K562 (cell line): Measurements from ENCODE around the gene MARCHF3. TPM values are rescaled to one million over a fixed set of nuclear protein-coding genes. Genes with fewer than 3 reads are reported as not detected.

Experiments used
- BCOR ChIP-seq: fragments of 450-650 bp; IDR thresholded peaks from 2 replicates; pipeline ENCODE4 v1.6.1; 2016
- CBX1 ChIP-seq: sonication (generic); IDR thresholded peaks from 2 replicates; pipeline ENCODE4 v1.6.1; 2016; ENCODE audit warnings: antibody characterized with exemption, low read depth, mild to moderate bottlenecking
- CHAMP1 ChIP-seq: fragments of 450-650 bp; IDR thresholded peaks from 2 replicates; pipeline ENCODE4 v1.6.1; 2016; ENCODE audit warnings: mild to moderate bottlenecking
- DMBX1 ChIP-seq: fragments of 250-450 bp; sonication (Bioruptor Pico); IDR thresholded peaks from 2 replicates; pipeline ENCODE4 v1.8.0; 2022; ENCODE audit warnings: inconsistent platforms, mild to moderate bottlenecking, moderate library complexity, borderline replicate concordance
- EGR1 ChIP-seq: fragments of 450-650 bp; conservative IDR thresholded peaks from 2 replicates; pipeline ENCODE4 v1.6.1; 2017; ENCODE audit warnings: mild to moderate bottlenecking
- EP400 ChIP-seq: fragments of 450-650 bp; IDR thresholded peaks from 2 replicates; pipeline ENCODE4 v1.6.1; 2017; ENCODE audit warnings: antibody characterized with exemption, mild to moderate bottlenecking, moderate library complexity
- HIVEP1 ChIP-seq: fragments of 250-450 bp; sonication (Bioruptor Pico); IDR thresholded peaks from 2 replicates; pipeline ENCODE4 v1.4.0; 2020; ENCODE audit warnings: mild to moderate bottlenecking
- MYC ChIP-seq, 2 experiments: fragments of 250-450 bp in 1 of 2; sonication (Bioruptor Pico) in 1 of 2; IDR thresholded peaks; 2 replicates each; pipeline versions ENCODE4 v1.5.1 to v1.6.1; 2012 to 2021; ENCODE audit warnings: low read depth in 2 of 2, borderline replicate concordance in 1 of 2, improper control_type of control experiment in 1 of 2, low read length in 1 of 2, mild to moderate bottlenecking in 1 of 2, moderate library complexity in 1 of 2
- NCOR1 ChIP-seq: fragments of 450-650 bp; IDR thresholded peaks from 2 replicates; pipeline ENCODE4 v1.6.1; 2016; ENCODE audit warnings: mild to moderate bottlenecking, moderate library complexity
- PHF20 ChIP-seq: fragments of 450-650 bp; IDR thresholded peaks from 2 replicates; pipeline ENCODE4 v1.6.1; 2018; ENCODE audit not compliant: partially characterized antibody
- RBFOX2 ChIP-seq: fragments of 200-400 bp; formaldehyde crosslinking; IDR thresholded peaks from 2 replicates; pipeline ENCODE4 v1.6.1; 2017; ENCODE audit warnings: low read depth, mild to moderate bottlenecking, low read length, moderate library complexity
- ZNF23 ChIP-seq: fragments of 250-450 bp; sonication (Bioruptor Pico); IDR thresholded peaks from 2 replicates; pipeline ENCODE4 v1.4.0; 2020; ENCODE audit warnings: mild to moderate bottlenecking
- ZNF696 ChIP-seq: fragments of 250-450 bp; sonication (Bioruptor Pico); conservative IDR thresholded peaks from 2 replicates; pipeline ENCODE4 v1.4.0; 2020; ENCODE audit warnings: mild to moderate bottlenecking, moderate library complexity
- ZNF79 ChIP-seq: fragments of 250-450 bp; sonication (Bioruptor Pico); IDR thresholded peaks from 2 replicates; pipeline ENCODE4 v1.4.0; 2020; ENCODE audit warnings: low read depth, mild to moderate bottlenecking, moderate library complexity
- polyA plus RNA-seq, 8 experiments: library from polyadenylated mRNA; depleted of rRNA in 4 of 8; stranded (reverse) in 5 of 8; unstranded in 3 of 8; fragments of >200 nt; fragmentation: Nextera tagmentation in 2 of 8; fragmentation: Illumina TruSeq in 1 of 8; extraction: Ambion mirVana in 2 of 8; extraction: Trizol in 1 of 8; gene quantifications; 2 replicates each; pipeline versions ENCODE4 v1.2.1 to v1.2.3, GENCODE V29; 2011 to 2014; ENCODE audit warnings: inconsistent platforms in 1 of 8, missing spikeins in 1 of 8
- total RNA-seq, 7 experiments: library from RNA; depleted of rRNA in 6 of 7; stranded (reverse); fragments of >200 nt in 6 of 7; fragmentation: Illumina TruSeq in 2 of 7; extraction: Trizol in 2 of 7; gene quantifications; 2 replicates each; pipeline versions ENCODE4 v1.2.1 to v1.2.3, GENCODE V29; 2011 to 2021; ENCODE audit warnings: low replicate concordance in 1 of 7
- TF ChIP-seq, protein P1 (sequence below): fragments of 250-450 bp; sonication (Bioruptor Pico); IDR thresholded peaks from 2 replicates; pipeline ENCODE4 v1.4.0; 2020; ENCODE audit warnings: mild to moderate bottlenecking, moderate library complexity
- TF ChIP-seq, protein P2 (sequence below): fragments of 250-450 bp; sonication (Bioruptor Pico); IDR thresholded peaks from 2 replicates; pipeline ENCODE4 v1.4.0; 2020

The MARCHF3 gene
- total and polyA plus RNA-seq, 9 of the 15 experiments (the other 6 are each of a cell fraction or from before 2014, with no cell fraction given), result 5.6 to 37.4 (median 16.5) TPM

- TF ChIP-seq DMBX1 (no peak), ZNF696 (CRISPR knock-in tag) (no peak), CHAMP1 (no peak), HIVEP1 (CRISPR knock-in tag) (no peak), EGR1 (peak; percentile 64), RBFOX2 (peak; percentile 90), ZNF79 (no peak), NCOR1 (no peak), EP400 (peak; percentile 59; the same call in 1 of the 2 replicates), ZNF23 (CRISPR knock-in tag) (no peak), BCOR (no peak), CBX1 (no peak), MYC (IDR thresholded peaks at IDR 0.05; ENCODE audit: low read depth, low read length) (peak; percentile 48), MYC (CRISPR knock-in tag; IDR thresholded peaks at IDR 0.05; ENCODE audit: borderline replicate concordance, low read depth) (no peak), PHF20 (peak; percentile 31)
- TF ChIP-seq, protein P1, sequence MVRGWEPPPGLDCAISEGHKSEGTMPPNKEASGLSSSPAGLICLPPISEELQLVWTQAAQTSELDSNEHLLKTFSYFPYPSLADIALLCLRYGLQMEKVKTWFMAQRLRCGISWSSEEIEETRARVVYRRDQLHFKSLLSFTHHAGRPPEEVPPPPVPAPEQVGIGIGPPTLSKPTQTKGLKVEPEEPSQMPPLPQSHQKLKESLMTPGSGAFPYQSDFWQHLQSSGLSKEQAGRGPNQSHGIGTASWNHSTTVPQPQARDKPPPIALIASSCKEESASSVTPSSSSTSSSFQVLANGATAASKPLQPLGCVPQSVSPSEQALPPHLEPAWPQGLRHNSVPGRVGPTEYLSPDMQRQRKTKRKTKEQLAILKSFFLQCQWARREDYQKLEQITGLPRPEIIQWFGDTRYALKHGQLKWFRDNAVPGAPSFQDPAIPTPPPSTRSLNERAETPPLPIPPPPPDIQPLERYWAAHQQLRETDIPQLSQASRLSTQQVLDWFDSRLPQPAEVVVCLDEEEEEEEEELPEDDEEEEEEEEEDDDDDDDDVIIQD, result no peak
- TF ChIP-seq, protein P2, sequence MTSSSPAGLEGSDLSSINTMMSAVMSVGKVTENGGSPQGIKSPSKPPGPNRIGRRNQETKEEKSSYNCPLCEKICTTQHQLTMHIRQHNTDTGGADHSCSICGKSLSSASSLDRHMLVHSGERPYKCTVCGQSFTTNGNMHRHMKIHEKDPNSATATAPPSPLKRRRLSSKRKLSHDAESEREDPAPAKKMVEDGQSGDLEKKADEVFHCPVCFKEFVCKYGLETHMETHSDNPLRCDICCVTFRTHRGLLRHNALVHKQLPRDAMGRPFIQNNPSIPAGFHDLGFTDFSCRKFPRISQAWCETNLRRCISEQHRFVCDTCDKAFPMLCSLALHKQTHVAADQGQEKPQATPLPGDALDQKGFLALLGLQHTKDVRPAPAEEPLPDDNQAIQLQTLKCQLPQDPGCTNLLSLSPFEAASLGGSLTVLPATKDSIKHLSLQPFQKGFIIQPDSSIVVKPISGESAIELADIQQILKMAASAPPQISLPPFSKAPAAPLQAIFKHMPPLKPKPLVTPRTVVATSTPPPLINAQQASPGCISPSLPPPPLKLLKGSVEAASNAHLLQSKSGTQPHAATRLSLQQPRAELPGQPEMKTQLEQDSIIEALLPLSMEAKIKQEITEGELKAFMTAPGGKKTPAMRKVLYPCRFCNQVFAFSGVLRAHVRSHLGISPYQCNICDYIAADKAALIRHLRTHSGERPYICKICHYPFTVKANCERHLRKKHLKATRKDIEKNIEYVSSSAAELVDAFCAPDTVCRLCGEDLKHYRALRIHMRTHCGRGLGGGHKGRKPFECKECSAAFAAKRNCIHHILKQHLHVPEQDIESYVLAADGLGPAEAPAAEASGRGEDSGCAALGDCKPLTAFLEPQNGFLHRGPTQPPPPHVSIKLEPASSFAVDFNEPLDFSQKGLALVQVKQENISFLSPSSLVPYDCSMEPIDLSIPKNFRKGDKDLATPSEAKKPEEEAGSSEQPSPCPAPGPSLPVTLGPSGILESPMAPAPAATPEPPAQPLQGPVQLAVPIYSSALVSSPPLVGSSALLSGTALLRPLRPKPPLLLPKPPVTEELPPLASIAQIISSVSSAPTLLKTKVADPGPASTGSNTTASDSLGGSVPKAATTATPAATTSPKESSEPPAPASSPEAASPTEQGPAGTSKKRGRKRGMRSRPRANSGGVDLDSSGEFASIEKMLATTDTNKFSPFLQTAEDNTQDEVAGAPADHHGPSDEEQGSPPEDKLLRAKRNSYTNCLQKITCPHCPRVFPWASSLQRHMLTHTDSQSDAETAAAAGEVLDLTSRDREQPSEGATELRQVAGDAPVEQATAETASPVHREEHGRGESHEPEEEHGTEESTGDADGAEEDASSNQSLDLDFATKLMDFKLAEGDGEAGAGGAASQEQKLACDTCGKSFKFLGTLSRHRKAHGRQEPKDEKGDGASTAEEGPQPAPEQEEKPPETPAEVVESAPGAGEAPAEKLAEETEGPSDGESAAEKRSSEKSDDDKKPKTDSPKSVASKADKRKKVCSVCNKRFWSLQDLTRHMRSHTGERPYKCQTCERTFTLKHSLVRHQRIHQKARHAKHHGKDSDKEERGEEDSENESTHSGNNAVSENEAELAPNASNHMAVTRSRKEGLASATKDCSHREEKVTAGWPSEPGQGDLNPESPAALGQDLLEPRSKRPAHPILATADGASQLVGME (CRISPR knock-in tag), result no peak
These were observed 42.8 kb upstream of the MARCHF3 start, which contains the start of gene C5orf63 (continued) for GRCh38 chr5:127072861-127073846.
